Measurements from ENCODE around the gene LRTM2.

GRCh38 chr12:1790444-1790843, 29.9 kb upstream of the LRTM2 start:
- no peak for TF ChIP-seq EZH2 (IDR thresholded peaks at IDR 0.05; ENCODE audit: borderline replicate concordance)
- no peak for TF ChIP-seq CTCF (IDR thresholded peaks at IDR 0.05; ENCODE audit: poor library complexity)
- no peak for TF ChIP-seq EZH2phosphoT487 (IDR thresholded peaks at IDR 0.05; ENCODE audit: low read depth, severe bottlenecking, unreplicated experiment)
